Activated gamma-delta T cell (primary cell): Measurements from ENCODE around the gene TRIM68.

ENCODE experiments used
- DNase-seq: peaks from one replicate; lab custom pipeline; 2025; lab: John Stamatoyannopoulos, UW
- total RNA-seq, 2 donors: gene quantifications; one replicate each; lab custom pipeline; 2026; lab: John Stamatoyannopoulos, UW

Gene TRIM68
- total RNA-seq, result 30.3 to 30.9 reads per million in 2 donors

GRCh38 chr11:4607781-4608666 is at the start of gene TRIM68:
Gene TRIM68, minus strand, starts transcription at chr11:4608231. Its CDS starts 2,727 bp downstream, at chr11:4605504.
- DNase-seq, result peak; percentile 92

DNA sequence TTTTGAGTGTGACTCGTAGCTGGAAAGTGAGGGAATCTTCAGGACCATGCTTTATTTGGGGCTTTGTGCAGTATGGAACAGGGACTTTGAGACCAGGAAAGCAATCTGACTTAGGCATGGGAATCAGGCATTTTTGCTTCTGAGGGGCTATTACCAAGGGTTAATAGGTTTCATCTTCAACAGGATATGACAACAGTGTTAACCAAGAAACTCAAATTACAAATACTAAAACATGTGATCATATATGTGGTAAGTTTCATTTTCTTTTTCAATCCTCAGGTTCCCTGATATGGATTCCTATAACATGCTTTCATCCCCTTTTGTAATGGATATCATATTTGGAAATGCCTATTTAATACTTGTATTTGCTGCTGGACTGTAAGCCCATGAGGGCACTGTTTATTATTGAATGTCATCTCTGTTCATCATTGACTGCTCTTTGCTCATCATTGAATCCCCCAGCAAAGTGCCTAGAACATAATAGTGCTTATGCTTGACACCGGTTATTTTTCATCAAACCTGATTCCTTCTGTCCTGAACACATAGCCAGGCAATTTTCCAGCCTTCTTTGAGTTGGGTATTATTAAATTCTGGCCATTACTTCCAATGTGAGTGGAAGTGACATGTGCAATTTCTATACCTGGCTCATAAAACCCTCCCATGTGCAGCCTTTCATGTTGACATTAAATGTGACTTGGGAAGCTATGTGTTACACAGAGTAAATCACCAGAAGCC is 46.8 kb upstream of the TRIM68 start:
- no peak for DNase-seq

DNA sequence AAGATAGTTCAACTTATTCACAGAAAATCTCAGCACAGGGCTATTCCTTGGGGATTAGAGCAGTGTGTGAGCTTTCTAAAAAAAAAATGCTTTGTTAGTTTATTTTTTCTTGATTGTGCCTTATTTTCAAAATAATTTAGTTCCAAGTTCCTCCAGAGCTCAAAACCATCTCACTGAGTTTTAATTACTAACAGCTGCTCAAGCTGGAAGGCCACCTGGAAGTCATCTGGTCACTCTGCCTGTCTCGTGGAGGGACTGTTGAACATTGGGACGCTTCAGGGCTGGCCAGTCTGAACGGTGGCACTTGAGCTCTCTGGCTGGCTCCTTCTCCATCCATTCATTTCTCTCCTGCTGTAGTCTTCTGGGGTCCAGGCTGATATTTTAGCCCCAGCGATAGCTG is 39.7 kb upstream of the TRIM68 start:
- no peak for DNase-seq

DNA sequence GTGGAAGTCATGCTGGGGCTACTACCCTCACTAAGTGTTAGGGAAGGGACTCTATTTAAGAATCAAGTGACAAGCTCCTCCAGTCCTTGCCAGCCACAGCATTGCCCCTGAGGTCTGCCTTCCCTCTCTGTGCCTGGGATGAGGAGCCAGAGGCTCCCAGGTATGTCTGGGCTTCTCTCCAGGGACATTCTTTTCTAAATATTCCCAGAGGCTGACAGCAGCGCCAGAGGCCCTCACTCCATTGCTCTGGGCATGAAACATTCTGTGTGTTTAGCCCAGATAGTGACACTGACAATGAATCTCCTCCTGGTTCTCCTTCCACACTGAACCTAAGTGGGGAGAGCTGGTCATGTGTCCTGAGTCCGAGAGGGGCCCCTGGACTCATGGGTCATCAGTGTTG is 37.9 kb upstream of the TRIM68 start:
- no peak for DNase-seq

DNA sequence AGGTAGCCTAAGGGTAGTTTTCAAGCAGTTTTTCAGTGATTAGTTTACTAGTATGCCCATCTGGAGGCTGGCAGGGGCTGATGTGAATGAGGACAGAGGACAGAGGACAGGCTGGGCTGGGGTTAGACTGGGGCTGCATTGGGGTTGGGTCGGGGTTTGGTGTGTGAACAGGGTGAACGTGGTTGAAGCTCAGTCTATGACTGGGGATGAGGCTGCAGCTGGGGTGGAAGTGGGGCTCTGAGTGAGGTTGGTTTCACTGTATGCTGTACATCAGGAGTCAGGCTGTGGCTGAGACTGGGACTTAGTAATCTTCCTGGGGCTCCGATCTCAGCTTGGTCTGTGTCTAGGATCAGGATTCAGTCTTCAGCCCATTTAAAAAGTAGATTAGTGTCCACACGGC is 36.2 kb upstream of the TRIM68 start:
- no peak for DNase-seq

- no peak for DNase-seq
Measured at GRCh38 chr11:4643682-4644081, 35.7 kb upstream of the TRIM68 start, which contains the start of gene OR51E1. Gene OR51E1, plus strand, starts transcription at chr11:4643982. Its CDS starts 8,545 bp downstream, at chr11:4652527.

DNA sequence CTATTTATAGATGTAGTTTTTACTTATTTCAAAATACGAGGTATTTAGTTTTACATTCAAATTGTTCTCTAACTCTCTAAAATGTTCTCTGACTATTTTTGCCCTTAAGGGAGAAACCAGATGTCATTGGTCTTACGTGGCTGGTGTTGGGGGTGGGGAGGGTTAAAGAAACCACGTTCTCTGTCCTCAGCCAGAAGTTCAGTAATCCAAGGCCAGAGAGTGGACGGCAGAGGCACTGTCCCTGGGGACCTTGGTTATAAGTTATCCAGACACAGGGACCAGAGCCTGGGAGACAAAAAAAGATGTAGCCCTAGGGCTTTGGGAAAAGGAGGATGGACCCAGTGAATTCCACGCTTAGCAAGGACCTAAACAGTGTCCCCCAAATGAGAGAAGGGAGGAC is 35.0 kb upstream of the TRIM68 start:
- DNase-seq, result no peak

- DNase-seq, result no peak
Measured at GRCh38 chr11:4642043-4642442, 34.0 kb upstream of the TRIM68 start.

GRCh38 chr11:4641501-4641900 is 33.5 kb upstream of the TRIM68 start:
- DNase-seq, result no peak

DNA sequence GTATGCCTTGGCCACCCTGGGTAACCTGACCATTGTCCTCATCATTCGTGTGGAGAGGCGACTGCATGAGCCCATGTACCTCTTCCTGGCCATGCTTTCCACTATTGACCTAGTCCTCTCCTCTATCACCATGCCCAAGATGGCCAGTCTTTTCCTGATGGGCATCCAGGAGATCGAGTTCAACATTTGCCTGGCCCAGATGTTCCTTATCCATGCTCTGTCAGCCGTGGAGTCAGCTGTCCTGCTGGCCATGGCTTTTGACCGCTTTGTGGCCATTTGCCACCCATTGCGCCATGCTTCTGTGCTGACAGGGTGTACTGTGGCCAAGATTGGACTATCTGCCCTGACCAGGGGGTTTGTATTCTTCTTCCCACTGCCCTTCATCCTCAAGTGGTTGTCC is 31.9 kb upstream of the TRIM68 start:
- DNase-seq, result no peak

- no peak for DNase-seq
Measured at GRCh38 chr11:4637662-4638047, 29.6 kb upstream of the TRIM68 start.

DNA sequence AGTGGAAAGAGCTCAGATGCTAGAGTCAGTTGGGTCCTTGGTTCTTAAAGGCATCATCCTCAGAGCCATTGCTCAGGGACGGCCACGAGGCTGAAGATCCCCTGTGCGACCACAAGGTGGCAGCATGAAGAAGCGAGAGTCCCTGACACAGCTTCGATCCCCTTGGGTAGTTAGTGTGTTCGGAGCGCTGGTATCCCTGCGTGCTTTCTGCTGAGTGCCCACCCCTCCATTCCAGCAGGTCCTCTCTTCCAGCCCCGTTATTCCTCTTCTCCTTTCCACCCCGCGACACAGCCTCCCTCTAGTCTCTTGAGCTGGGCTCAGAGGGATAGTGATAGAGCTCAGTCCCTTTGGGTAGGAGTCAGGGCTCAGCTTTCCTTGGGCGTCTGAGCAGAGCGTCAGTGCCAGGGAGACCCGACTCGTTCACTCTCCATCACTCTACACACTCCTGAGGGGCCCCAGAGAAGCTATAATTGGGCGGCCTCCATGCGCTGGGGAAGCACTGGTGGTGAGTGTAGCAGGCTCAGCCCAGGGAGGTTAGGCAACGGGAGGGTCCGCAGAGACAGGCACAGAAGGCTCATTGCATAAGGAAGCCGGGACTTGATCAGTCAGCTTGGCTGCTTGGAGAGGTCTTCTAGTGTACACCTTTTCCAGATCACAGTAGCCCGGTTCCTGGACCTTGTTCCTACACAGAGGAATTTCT is 29.1 kb upstream of the TRIM68 start, which contains the start of gene OR51D1:
OR51D1 (plus strand) TSS at position 516 of the 700 bp plus-strand sequence. CDS start 2,314 bp downstream, outside the sequence.
- DNase-seq, result no peak

DNA sequence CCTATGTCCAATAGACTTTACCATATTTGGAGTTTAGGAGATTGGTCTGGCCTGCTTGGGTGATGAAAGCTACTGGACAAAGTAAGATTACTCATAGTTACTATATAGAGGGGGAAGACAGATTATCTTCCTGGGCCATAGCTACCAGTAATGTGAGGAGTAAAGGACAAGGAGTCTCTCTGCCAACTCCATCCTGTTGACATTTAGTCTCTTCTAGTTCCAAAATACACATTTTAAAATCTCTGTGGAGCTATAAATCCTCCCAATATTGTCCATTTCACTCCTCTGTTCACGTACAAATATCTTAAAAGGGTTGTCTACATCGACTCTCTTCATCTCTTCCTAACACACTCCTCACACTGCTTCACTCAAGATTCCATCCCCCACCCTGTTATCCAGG is 28.1 kb upstream of the TRIM68 start:
- DNase-seq, result no peak

GRCh38 chr11:4626207-4627099 is 18.4 kb upstream of the TRIM68 start:
- DNase-seq, result no peak

DNA sequence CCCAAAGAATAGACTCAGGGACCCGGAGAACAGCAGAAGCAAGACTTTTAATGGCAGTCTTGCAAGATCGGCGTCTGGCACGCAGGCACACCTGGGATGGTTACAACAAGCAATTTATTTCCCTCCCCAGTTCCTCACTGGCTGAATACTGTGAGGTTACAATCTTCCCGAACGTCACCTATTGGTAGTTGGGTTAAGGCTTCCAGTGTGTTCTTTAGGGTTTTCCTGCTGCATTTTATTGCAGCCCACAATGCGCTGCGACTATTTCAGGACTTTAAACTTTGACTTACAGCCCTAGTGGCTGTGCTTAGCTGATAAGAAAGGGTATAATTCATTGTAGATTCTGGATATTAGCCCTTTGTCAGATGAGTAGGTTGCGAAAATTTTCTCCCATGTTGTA is 11.5 kb upstream of the TRIM68 start:
- no peak for DNase-seq

DNA sequence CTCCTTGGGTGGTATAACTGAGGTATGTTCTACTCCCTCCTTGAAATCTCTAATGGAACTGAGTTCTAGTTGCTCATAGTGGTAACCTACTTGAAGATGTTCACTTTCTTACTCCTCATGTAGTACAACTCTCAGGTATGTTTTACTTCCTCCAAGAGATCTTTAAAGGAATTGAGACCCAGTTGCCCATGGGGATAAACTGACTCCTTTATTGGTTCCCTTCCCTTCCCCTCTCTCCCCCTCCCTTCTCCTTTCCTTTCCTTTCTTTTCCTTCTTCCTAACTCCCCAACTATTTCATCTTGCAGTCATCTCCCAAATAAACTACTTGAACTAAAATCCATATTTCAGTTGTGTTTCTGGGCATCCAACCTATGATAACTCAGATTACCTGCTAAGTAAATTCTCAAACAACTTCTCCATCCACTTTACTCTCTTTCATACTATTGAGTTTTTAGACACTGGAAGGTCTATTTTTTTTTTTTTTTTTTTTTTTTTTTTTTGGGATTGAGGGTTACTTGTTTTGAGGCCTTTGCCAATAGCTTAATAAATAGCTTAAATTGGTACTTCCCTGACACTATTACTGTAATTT is 7.9 kb upstream of the TRIM68 start:
- DNase-seq, result no peak

- DNase-seq, result no peak
Measured at GRCh38 chr11:4611986-4612385, 4.0 kb upstream of the TRIM68 start.

GRCh38 chr11:4610258-4610935 is 2.4 kb upstream of the TRIM68 start:
- DNase-seq, result no peak

GRCh38 chr11:4607096-4607495 is 935 bp downstream of the TRIM68 start:
- DNase-seq, result no peak
